H9 (cell line): Measurements from ENCODE around the gene PRCC. TPM values are rescaled to one million over a fixed set of nuclear protein-coding genes. Genes with fewer than 3 reads are reported as not detected.

Experiments
- DNase-seq: peaks from one replicate; pipeline ENCODE4 v3.0.0-alpha.2; 2017
- H2AFZ ChIP-seq: one replicate; pipeline ENCODE4 v1.6.1; 2013; ENCODE audit warnings: mild to moderate bottlenecking, low read length, control low read depth, moderate library complexity
- H2AK5ac ChIP-seq: 2 replicates; pipeline ENCODE4 v1.6.1; 2013; ENCODE audit warnings: low read length, control low read depth, mixed read lengths; ENCODE audit not compliant: insufficient read length
- H2BK120ac ChIP-seq: one replicate; pipeline ENCODE4 v1.6.1; 2013; ENCODE audit warnings: low read depth, mild to moderate bottlenecking, low read length, control low read depth, inconsistent platforms; ENCODE audit not compliant: poor library complexity, severe bottlenecking
- H2BK12ac ChIP-seq: 2 replicates; pipeline ENCODE4 v1.6.1; 2013; ENCODE audit warnings: low read length, control low read depth, mixed read lengths, low read depth; ENCODE audit not compliant: insufficient read length
- H2BK15ac ChIP-seq: 2 replicates; pipeline ENCODE4 v1.6.1; 2013; ENCODE audit warnings: low read depth, low read length, control low read depth
- H2BK20ac ChIP-seq: one replicate; pipeline ENCODE4 v1.6.1; 2013; ENCODE audit warnings: low read depth, mild to moderate bottlenecking, low read length, control low read depth, inconsistent platforms; ENCODE audit not compliant: poor library complexity, severe bottlenecking
- H2BK5ac ChIP-seq: 2 replicates; pipeline ENCODE4 v1.6.1; 2013; ENCODE audit warnings: low read length, control low read depth, mixed read lengths; ENCODE audit not compliant: insufficient read length
- H3K14ac ChIP-seq: 2 replicates; pipeline ENCODE4 v1.6.1; 2013; ENCODE audit warnings: low read length, control low read depth; ENCODE audit not compliant: insufficient read depth
- H3K18ac ChIP-seq: 2 replicates; pipeline ENCODE4 v1.6.1; 2013; ENCODE audit warnings: low read depth, mild to moderate bottlenecking, mixed read lengths, low read length, control low read depth; ENCODE audit not compliant: insufficient read length
- H3K23ac ChIP-seq: 2 replicates; pipeline ENCODE4 v1.6.1; 2013; ENCODE audit warnings: low read length, control low read depth, mixed read lengths, low read depth; ENCODE audit not compliant: insufficient read length
- H3K23me2 ChIP-seq: 2 replicates; pipeline ENCODE4 v1.6.1; 2013; ENCODE audit warnings: low read depth, mild to moderate bottlenecking, mixed read lengths, low read length, control low read depth; ENCODE audit not compliant: insufficient read length, poor library complexity, severe bottlenecking
- H3K27ac ChIP-seq: 2 replicates; pipeline ENCODE4 v1.5.1; 2013; ENCODE audit warnings: low read length, control low read depth, mixed read lengths, low read depth; ENCODE audit not compliant: insufficient read length
- H3K27me3 ChIP-seq: 2 replicates; pipeline ENCODE4 v1.6.1; 2013; ENCODE audit warnings: low read length, control low read depth, inconsistent platforms; ENCODE audit not compliant: insufficient read depth
- H3K4ac ChIP-seq: 2 replicates; pipeline ENCODE4 v1.6.1; 2013; ENCODE audit warnings: low read depth, mild to moderate bottlenecking, control low read depth, inconsistent platforms, low read length, moderate library complexity
- H3K4me1 ChIP-seq: 2 replicates; pipeline ENCODE4 v1.6.1; 2013; ENCODE audit warnings: low read length, control low read depth, inconsistent platforms; ENCODE audit not compliant: insufficient read depth
- H3K4me2 ChIP-seq: 2 replicates; pipeline ENCODE4 v1.6.1; 2013; ENCODE audit warnings: low read length, control low read depth, mixed read lengths; ENCODE audit not compliant: insufficient read length, insufficient read depth
- H3K56ac ChIP-seq: 2 replicates; pipeline ENCODE4 v1.6.1; 2013; ENCODE audit warnings: low read depth, mild to moderate bottlenecking, mixed read lengths, low read length, control low read depth; ENCODE audit not compliant: insufficient read length
- H3K79me1 ChIP-seq: 2 replicates; pipeline ENCODE4 v1.6.1; 2013; ENCODE audit warnings: low read depth, mild to moderate bottlenecking, moderate library complexity, low read length, control low read depth, inconsistent platforms; ENCODE audit not compliant: insufficient read depth, poor library complexity, severe bottlenecking
- H3K79me2 ChIP-seq: 2 replicates; pipeline ENCODE4 v1.6.1; 2013; ENCODE audit warnings: low read length, control low read depth, inconsistent platforms; ENCODE audit not compliant: insufficient read depth
- H3K9ac ChIP-seq: 2 replicates; pipeline ENCODE4 v1.6.1; 2013; ENCODE audit warnings: low read length, control low read depth, mixed read lengths; ENCODE audit not compliant: insufficient read length; ENCODE audit errors: extremely low read depth
- H3K9me3 ChIP-seq: one replicate; pipeline ENCODE4 v1.6.1; 2013; ENCODE audit warnings: low read depth, low read length, inconsistent platforms; ENCODE audit not compliant: control insufficient read depth
- H3T11ph ChIP-seq: one replicate; pipeline ENCODE4 v1.6.1; 2013; ENCODE audit warnings: mild to moderate bottlenecking, low read length, control low read depth, inconsistent platforms
- H4K20me1 ChIP-seq: one replicate; pipeline ENCODE4 v1.6.1; 2013; ENCODE audit not compliant: control insufficient read depth, insufficient read length, insufficient read depth
- H4K5ac ChIP-seq: 2 replicates; pipeline ENCODE4 v1.6.1; 2013; ENCODE audit warnings: low read depth, mild to moderate bottlenecking, mixed read lengths, low read length, control low read depth; ENCODE audit not compliant: insufficient read length
- H4K8ac ChIP-seq: replicated peaks from 2 replicates; pipeline ENCODE4 v1.6.1; 2013; ENCODE audit warnings: low read length, control low read depth, mixed read lengths, low read depth; ENCODE audit not compliant: insufficient read length
- H4K91ac ChIP-seq: 2 replicates; pipeline ENCODE4 v1.6.1; 2013; ENCODE audit warnings: low read depth, mild to moderate bottlenecking, moderate library complexity, mixed read lengths, low read length, control low read depth; ENCODE audit not compliant: insufficient read length
- H3K27ac Mint-ChIP-seq, 3 experiments: 2 replicates in 2 of 3; 3 replicates in 1 of 3; pipeline ENCODE4 v1.8.0; 2020 to 2021; ENCODE audit warnings: mixed read lengths in 3 of 3, mild to moderate bottlenecking in 1 of 3, moderate library complexity in 1 of 3
- H3K27me3 Mint-ChIP-seq: 2 replicates; pipeline ENCODE4 v1.8.0; 2021; ENCODE audit warnings: low read depth, mild to moderate bottlenecking, moderate library complexity, mixed read lengths
- H3K36me3 Mint-ChIP-seq, 3 experiments: 2 replicates in 2 of 3; 3 replicates in 1 of 3; pipeline ENCODE4 v1.8.0; 2020 to 2021; ENCODE audit warnings: low read depth in 3 of 3, mixed read lengths in 3 of 3; ENCODE audit not compliant: insufficient read depth in 1 of 3
- H3K4me1 Mint-ChIP-seq, 2 experiments: 2 replicates each; pipeline ENCODE4 v1.8.0; 2020; ENCODE audit warnings: mixed read lengths in 2 of 2
- H3K4me3 Mint-ChIP-seq, 2 experiments: 2 replicates in 1 of 2; 3 replicates in 1 of 2; pipeline ENCODE4 v1.8.0; 2020 to 2021; ENCODE audit warnings: mild to moderate bottlenecking in 2 of 2, mixed read lengths in 2 of 2, moderate library complexity in 1 of 2
- H3K9me3 Mint-ChIP-seq, 2 experiments: 2 replicates in 1 of 2; 3 replicates in 1 of 2; pipeline ENCODE4 v1.8.0; 2020; ENCODE audit warnings: mild to moderate bottlenecking in 2 of 2, mixed read lengths in 2 of 2, moderate library complexity in 1 of 2
- CTCF ChIP-seq: fragments of 200-600 bp; sonication (generic); conservative IDR thresholded peaks from 3 replicates; pipeline ENCODE4 v1.8.0; 2021; ENCODE audit warnings: antibody characterized with exemption, mild to moderate bottlenecking
- whole genome bisulfite sequencing: extraction: QIAGEN DNeasy Blood & Tissue Kit; methylation state at CpG from one replicate; pipeline ENCODE4 v1.1.7; 2013; ENCODE audit warnings: missing lambda C conversion rate, low lambda C conversion rate, mixed read lengths; ENCODE audit not compliant: insufficient read length; ENCODE audit errors: extremely low coverage; 5-methylcytosine and 5-hydroxymethylcytosine counted together
- total RNA-seq: library from RNA; stranded (reverse); gene quantifications from 2 replicates; pipeline ENCODE4 v1.2.1, GENCODE V29; 2021

The PRCC gene
- total RNA-seq, 1 experiment from 2014 or later: 129 TPM

- Histone ChIP-seq H3K27ac (no peak overlapping the region), H3K79me1 (no peaks in the 10 kb centered on the region), H3K4me2 (peak overlapping the region; percentile 68), H3K23me2 (peaks cover 12% of the 10 kb centered on the region), H2BK20ac (no peak overlapping the region), H3K23ac (no peak overlapping the region), H4K8ac (no peak overlapping the region), H3T11ph (no peak overlapping the region), H4K5ac (no peak overlapping the region), H2AFZ (no peak overlapping the region), H3K27me3 (peaks cover 59% of the 10 kb centered on the region), H2AK5ac (no peak overlapping the region), H3K9me3 (no peaks in the 10 kb centered on the region), H4K91ac (no peak overlapping the region), H3K56ac (no peak overlapping the region), H2BK120ac (no peak overlapping the region), H3K79me2 (no peaks in the 10 kb centered on the region), H2BK5ac (no peak overlapping the region), H3K18ac (no peak overlapping the region), H4K20me1 (no peaks in the 10 kb centered on the region), H3K14ac (no peak overlapping the region), H2BK12ac (no peak overlapping the region), H2BK15ac (no peak overlapping the region), H3K9ac (no peak overlapping the region), H3K4ac (no peak overlapping the region), H3K4me1 (no peaks in the 10 kb centered on the region)
- peaks cover 15 to 32% of the 10 kb centered on the region in 2 experiments for H3K4me1 Mint-ChIP-seq
- H3K36me3 Mint-ChIP-seq: no peaks in the 10 kb centered on the region
- peaks cover 98% of the 10 kb centered on the region for H3K27me3 Mint-ChIP-seq
- DNase-seq: no peak
- peak overlapping the region; percentile 42 to 78; a peak in 4 of 5 replicates for H3K4me3 Mint-ChIP-seq
- H3K27ac Mint-ChIP-seq: no peak overlapping the region
- no CpG with 5 or more reads among the region's 23 CpGs for WGBS
- no peak for TF ChIP-seq CTCF
- no peaks in the 10 kb centered on the region for H3K9me3 Mint-ChIP-seq
Observed at GRCh38 chr1:156849151-156849496, 81.8 kb downstream of the PRCC start.

Other genes with a start within 250 kb of the PRCC start
- gene IQGAP3, start 195.0 kb upstream of the PRCC start, total RNA-seq: 24.5 and 24.7 TPM in 2 replicates
- 0.26 TPM in 1 of 2 replicates, not detected in the other for gene TTC24, start 187.8 kb upstream of the PRCC start, total RNA-seq
- gene NAXE, start 175.8 kb upstream of the PRCC start, total RNA-seq: 96.6 and 100 TPM in 2 replicates
- 64.6 and 71.7 TPM in 2 replicates for gene GPATCH4, start 166.1 kb upstream of the PRCC start, total RNA-seq
- 0.44 and 0.46 TPM in 2 replicates for gene HAPLN2, start 148.1 kb upstream of the PRCC start, total RNA-seq
- gene BCAN, start 125.4 kb upstream of the PRCC start, total RNA-seq: 0.88 and 1.2 TPM in 2 replicates
- 167 and 168 TPM in 2 replicates for gene NES, start 90.1 kb upstream of the PRCC start, total RNA-seq
- gene CRABP2, start 62.0 kb upstream of the PRCC start, total RNA-seq: 180 and 184 TPM in 2 replicates
- gene METTL25B, start 39.1 kb upstream of the PRCC start, total RNA-seq: 24.4 and 26.2 TPM in 2 replicates
- 52.4 and 57.6 TPM in 2 replicates for gene ISG20L2, start 38.8 kb upstream of the PRCC start, total RNA-seq
- gene MRPL24, start 26.4 kb upstream of the PRCC start, total RNA-seq: 27.3 and 29.0 TPM in 2 replicates
- gene HDGF, start 15.9 kb upstream of the PRCC start, total RNA-seq: 308 and 310 TPM in 2 replicates
- gene SH2D2A, start 49.3 kb downstream of the PRCC start, total RNA-seq: 2.0 and 2.5 TPM in 2 replicates
- not detected in 2 replicates for gene INSRR, start 91.6 kb downstream of the PRCC start, total RNA-seq
- 0.13 and 0.24 TPM in 2 replicates for gene NTRK1, start 93.3 kb downstream of the PRCC start, total RNA-seq
- gene PEAR1, start 126.2 kb downstream of the PRCC start, total RNA-seq: 0.31 and 0.39 TPM in 2 replicates
- not detected in 2 replicates for gene LRRC71, start 153.1 kb downstream of the PRCC start, total RNA-seq